ENCODE measurements around the gene ELAVL2. TPM values are rescaled to one million over a fixed set of nuclear protein-coding genes. Genes with fewer than 3 reads are reported as not detected.

ELAVL2 gene
- total and polyA plus RNA-seq, 3 donors from 2014 or later: 52.7 to 77.0 (median 75.7) TPM

- Histone ChIP-seq H3K4me1 (peaks cover 5% of the 10 kb centered on the region), H3K36me3 (ENCODE audit: low read depth, missing control alignments) (no peaks in the 10 kb centered on the region), H3K27me3 (no peaks in the 10 kb centered on the region), H3K4me3 (no peak overlapping the region), H3K9me3 (no peaks in the 10 kb centered on the region), H3K27ac (no peak overlapping the region)
- intact Hi-C loops (cut with DNase I; ENCODE audit: low total_unique reads): no loop called here
- DNase-seq: no peak
- TF ChIP-seq POLR2A (IDR thresholded peaks at IDR 0.05): no peak
- no peak for TF ChIP-seq CTCF (IDR thresholded peaks at IDR 0.05)
- WGBS, 2 donors: 37 to 57% methylated on average over 2 of the region's 2 CpGs
Observed at GRCh38 chr9:23774266-23774665, 51.8 kb downstream of the ELAVL2 start.

GRCh38 chr9:23772385-23772783, 53.7 kb downstream of the ELAVL2 start:
- intact Hi-C loops (cut with DNase I; ENCODE audit: low total_unique reads): no loop called here
- no peaks in the 10 kb centered on the region for H3K4me1 ChIP-seq
- H3K36me3 ChIP-seq (ENCODE audit: low read depth, missing control alignments): no peaks in the 10 kb centered on the region
- no peak overlapping the region for H3K27ac ChIP-seq
- DNase-seq: no peak
- H3K27me3 ChIP-seq: no peaks in the 10 kb centered on the region
- TF ChIP-seq POLR2A (IDR thresholded peaks at IDR 0.05) (no peak), CTCF (IDR thresholded peaks at IDR 0.05) (no peak)
- H3K9me3 ChIP-seq: no peaks in the 10 kb centered on the region
- H3K4me3 ChIP-seq: no peak overlapping the region

- intact Hi-C loops (cut with DNase I; ENCODE audit: low total_unique reads): no loop called here
- no peaks in the 10 kb centered on the region for H3K4me1 ChIP-seq
Observed at GRCh38 chr9:23771746-23772384, 54.2 kb downstream of the ELAVL2 start.

GRCh38 chr9:23769307-23769935, 56.6 kb downstream of the ELAVL2 start:
- H3K27me3 ChIP-seq: no peaks in the 10 kb centered on the region
- H3K36me3 ChIP-seq (ENCODE audit: low read depth, missing control alignments): no peaks in the 10 kb centered on the region
- DNase-seq: no peak
- 78 to 91% methylated on average over 7 of the region's 7 CpGs for WGBS, 2 donors
- TF ChIP-seq CTCF (IDR thresholded peaks at IDR 0.05) (no peak), POLR2A (IDR thresholded peaks at IDR 0.05) (no peak)
- no peak overlapping the region for H3K4me3 ChIP-seq
- H3K27ac ChIP-seq: no peak overlapping the region
- intact Hi-C loops (cut with DNase I; ENCODE audit: low total_unique reads): no loop called here
- no peaks in the 10 kb centered on the region for H3K4me1 ChIP-seq
- H3K9me3 ChIP-seq: no peaks in the 10 kb centered on the region

More at GRCh38 chr9:23771746-23772384, 54.2 kb downstream of the ELAVL2 start:
- Histone ChIP-seq H3K27me3 (no peaks in the 10 kb centered on the region), H3K36me3 (ENCODE audit: low read depth, missing control alignments) (no peaks in the 10 kb centered on the region), H3K9me3 (no peaks in the 10 kb centered on the region), H3K4me3 (no peak overlapping the region), H3K27ac (no peak overlapping the region)
- TF ChIP-seq POLR2A (IDR thresholded peaks at IDR 0.05) (no peak), CTCF (IDR thresholded peaks at IDR 0.05) (no peak)
- no peak for DNase-seq

GRCh38 chr9:23768861-23769260, 57.2 kb downstream of the ELAVL2 start:
- H3K9me3 ChIP-seq: no peaks in the 10 kb centered on the region
- H3K4me3 ChIP-seq: no peak overlapping the region
- 73 to 76% methylated on average over 2 of the region's 2 CpGs for WGBS, 2 donors
- intact Hi-C loops (cut with DNase I; ENCODE audit: low total_unique reads): no loop called here
- no peaks in the 10 kb centered on the region for H3K4me1 ChIP-seq
- no peak overlapping the region for H3K27ac ChIP-seq
- no peaks in the 10 kb centered on the region for H3K36me3 ChIP-seq (ENCODE audit: low read depth, missing control alignments)
- no peaks in the 10 kb centered on the region for H3K27me3 ChIP-seq
- no peak for TF ChIP-seq POLR2A (IDR thresholded peaks at IDR 0.05)
- TF ChIP-seq CTCF (IDR thresholded peaks at IDR 0.05): no peak
- DNase-seq: no peak
